ENCODE results near the gene CPXM2.

The CPXM2 gene

DNA sequence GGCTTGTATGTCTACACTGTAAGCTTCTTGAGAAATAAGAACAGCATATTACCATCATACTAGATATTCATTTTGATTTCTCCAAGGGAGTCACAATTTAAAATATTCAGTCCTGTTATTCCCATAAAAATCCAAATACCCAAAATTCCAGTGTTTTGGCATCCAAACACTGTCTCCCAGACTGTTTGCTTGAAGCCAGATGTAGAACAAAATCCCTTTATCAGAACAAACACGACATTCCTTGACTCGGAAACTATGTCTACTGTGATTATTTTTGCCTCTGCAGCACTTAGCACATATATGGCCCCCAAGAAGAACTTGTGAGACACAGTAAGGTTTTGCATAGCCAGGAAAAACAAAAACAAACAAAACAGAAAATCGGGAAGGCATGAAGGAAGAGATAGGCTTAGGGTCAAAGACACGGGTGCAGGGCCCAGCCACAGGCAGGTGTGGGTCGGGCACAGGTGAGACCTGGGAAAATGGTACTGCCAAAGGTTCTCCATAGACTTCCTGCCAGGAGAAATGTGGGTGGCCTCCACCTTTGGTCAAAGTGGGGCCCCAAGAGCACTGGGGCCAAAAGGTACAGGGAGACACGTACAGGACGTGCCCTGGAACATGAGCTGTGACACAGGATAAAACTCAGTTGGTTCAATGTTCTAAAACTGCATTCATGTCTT lies 36.5 kb downstream of the CPXM2 start:
- H3K9me3 ChIP-seq (ENCODE audit: control insufficient read depth, low read depth, low read length), result no peaks in the 10 kb centered on the region
- H3K27me3 ChIP-seq (ENCODE audit: control insufficient read depth, insufficient read depth, low read length), result no peaks in the 10 kb centered on the region
- H3K9ac ChIP-seq (ENCODE audit: low read length), result no peak overlapping the region
- no peaks in the 10 kb centered on the region for H3K4me1 ChIP-seq (ENCODE audit: control insufficient read depth, low read depth, low read length)
- no peak overlapping the region for H3K27ac ChIP-seq (ENCODE audit: low read length)
- H3K4me3 ChIP-seq (ENCODE audit: low read length), result no peak overlapping the region
- no peaks in the 10 kb centered on the region for H3K36me3 ChIP-seq (ENCODE audit: control insufficient read depth, low read depth, low read length)

DNA sequence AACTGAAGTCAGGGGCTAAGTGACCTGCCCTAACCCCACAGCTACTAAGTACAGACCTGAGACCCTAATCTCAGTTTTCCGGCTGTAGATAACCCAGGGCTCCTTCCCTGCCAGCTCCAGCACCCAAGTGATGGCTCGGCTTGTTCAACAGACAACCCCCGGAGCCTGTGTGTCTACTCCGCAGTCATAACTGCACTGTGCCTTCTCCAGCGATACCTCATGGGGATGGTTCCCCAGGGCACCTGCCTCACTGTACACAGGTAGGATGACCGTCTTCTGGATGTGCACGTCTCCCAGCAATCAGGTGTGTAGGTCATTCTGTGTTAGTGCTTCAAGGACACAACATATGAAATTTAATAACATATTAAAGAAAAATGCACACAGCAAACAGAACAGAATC lies 37.1 kb downstream of the CPXM2 start:
- Histone ChIP-seq H3K9ac (ENCODE audit: low read length) (no peak overlapping the region), H3K36me3 (ENCODE audit: control insufficient read depth, low read depth, low read length) (no peaks in the 10 kb centered on the region), H3K27ac (ENCODE audit: low read length) (no peak overlapping the region), H3K9me3 (ENCODE audit: control insufficient read depth, low read depth, low read length) (no peaks in the 10 kb centered on the region), H3K4me1 (ENCODE audit: control insufficient read depth, low read depth, low read length) (no peaks in the 10 kb centered on the region), H3K27me3 (ENCODE audit: control insufficient read depth, insufficient read depth, low read length) (no peaks in the 10 kb centered on the region), H3K4me3 (ENCODE audit: low read length) (no peak overlapping the region)

DNA sequence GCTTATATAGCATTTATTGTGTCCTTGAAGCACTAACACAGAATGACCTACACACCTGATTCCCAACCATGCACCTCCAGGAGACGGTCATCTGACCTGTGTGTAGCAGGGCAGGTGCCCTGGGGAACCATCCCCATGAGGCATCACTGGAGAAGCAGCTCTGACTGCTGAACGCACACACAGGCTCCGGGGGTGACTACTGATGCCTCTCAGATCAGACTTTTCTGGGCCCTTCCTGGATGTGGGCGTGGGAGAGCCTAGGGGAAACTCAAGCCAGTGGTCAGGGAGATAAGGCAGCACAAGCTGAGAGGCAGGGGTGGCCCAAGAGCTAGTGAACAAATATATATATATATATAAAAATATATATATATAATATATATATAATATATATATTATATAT lies 37.6 kb downstream of the CPXM2 start:
- no peaks in the 10 kb centered on the region for H3K9me3 ChIP-seq (ENCODE audit: control insufficient read depth, low read depth, low read length)
- H3K4me3 ChIP-seq (ENCODE audit: low read length), result no peak overlapping the region
- no peaks in the 10 kb centered on the region for H3K4me1 ChIP-seq (ENCODE audit: control insufficient read depth, low read depth, low read length)
- no peak overlapping the region for H3K9ac ChIP-seq (ENCODE audit: low read length)
- H3K36me3 ChIP-seq (ENCODE audit: control insufficient read depth, low read depth, low read length), result no peaks in the 10 kb centered on the region
- H3K27me3 ChIP-seq (ENCODE audit: control insufficient read depth, insufficient read depth, low read length), result no peaks in the 10 kb centered on the region
- no peak overlapping the region for H3K27ac ChIP-seq (ENCODE audit: low read length)

DNA sequence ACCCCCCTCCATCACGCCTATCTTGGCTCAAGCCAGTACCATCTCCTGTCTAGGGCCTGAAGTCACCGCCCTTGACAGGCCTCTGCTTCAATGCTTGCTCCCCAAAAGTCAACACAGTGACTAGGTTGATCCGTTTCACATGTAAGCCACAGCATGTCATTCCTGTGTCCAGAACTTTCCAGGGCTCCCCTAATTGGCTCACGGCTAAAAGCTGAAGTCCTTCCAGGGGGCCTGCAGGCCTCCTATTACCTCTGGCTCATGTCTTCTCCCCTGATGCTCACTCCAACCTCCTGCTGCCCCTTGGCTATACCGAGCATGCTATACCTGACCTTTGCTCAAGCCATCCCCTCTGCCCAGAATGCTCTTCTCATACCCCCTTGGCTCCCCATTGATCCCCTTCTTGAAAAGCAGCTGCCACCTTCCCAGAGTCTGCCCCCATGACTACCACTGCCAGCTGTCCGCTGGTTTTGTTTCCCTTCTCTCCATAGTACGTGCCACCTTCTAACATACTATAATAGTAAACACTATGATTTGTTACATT lies 39.1 kb downstream of the CPXM2 start:
- Histone ChIP-seq H3K27me3 (ENCODE audit: control insufficient read depth, insufficient read depth, low read length) (no peaks in the 10 kb centered on the region), H3K36me3 (ENCODE audit: control insufficient read depth, low read depth, low read length) (no peaks in the 10 kb centered on the region), H3K4me1 (ENCODE audit: control insufficient read depth, low read depth, low read length) (no peaks in the 10 kb centered on the region), H3K9ac (ENCODE audit: low read length) (no peak overlapping the region), H3K27ac (ENCODE audit: low read length) (no peak overlapping the region), H3K9me3 (ENCODE audit: control insufficient read depth, low read depth, low read length) (no peaks in the 10 kb centered on the region), H3K4me3 (ENCODE audit: low read length) (no peak overlapping the region)

DNA sequence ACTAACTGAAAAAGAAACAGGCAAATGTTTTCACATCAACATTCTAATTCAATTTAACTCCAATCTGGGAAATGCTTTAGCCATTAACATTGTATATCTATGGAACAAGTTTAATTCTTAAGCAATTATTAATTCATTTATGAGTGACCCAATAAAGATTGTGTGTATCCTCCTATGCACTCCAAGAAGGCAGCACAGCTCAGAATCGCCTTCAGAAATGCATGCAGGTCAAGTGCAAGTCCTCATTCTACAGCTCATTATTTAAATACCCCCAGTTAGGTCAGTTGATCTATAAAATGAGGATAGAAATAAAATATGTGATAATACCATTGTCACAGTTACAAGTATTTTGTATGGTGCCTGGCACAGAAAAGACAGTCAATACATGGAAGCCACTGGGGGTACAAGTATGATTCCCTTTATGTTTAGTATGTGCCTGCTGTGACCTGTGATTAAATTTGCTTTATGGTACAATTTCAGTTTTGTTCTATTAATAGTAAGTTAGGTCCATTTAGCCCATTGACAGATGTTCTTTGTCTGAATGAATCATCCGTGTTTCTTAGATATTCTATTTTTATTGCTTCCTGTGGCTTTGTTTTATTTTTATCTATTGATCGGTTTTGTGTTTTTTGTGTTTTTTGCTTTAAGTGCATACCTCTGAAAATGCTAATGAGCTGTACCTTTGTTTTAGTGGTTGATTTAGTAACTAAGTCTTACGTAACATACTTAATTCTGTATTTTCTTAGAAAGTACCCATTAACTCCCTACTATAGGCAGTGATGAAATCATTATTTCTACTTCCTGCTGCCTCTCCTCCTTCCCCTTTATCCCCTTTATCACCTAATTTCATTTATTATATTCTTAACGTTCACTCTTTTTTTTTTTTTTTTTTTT lies 42.8 kb downstream of the CPXM2 start:
- Histone ChIP-seq H3K9me3 (ENCODE audit: control insufficient read depth, low read depth, low read length) (no peaks in the 10 kb centered on the region), H3K27me3 (ENCODE audit: control insufficient read depth, insufficient read depth, low read length) (no peaks in the 10 kb centered on the region), H3K9ac (ENCODE audit: low read length) (no peak overlapping the region), H3K4me3 (ENCODE audit: low read length) (no peak overlapping the region), H3K4me1 (ENCODE audit: control insufficient read depth, low read depth, low read length) (no peaks in the 10 kb centered on the region), H3K36me3 (ENCODE audit: control insufficient read depth, low read depth, low read length) (no peaks in the 10 kb centered on the region), H3K27ac (ENCODE audit: low read length) (no peak overlapping the region)

DNA sequence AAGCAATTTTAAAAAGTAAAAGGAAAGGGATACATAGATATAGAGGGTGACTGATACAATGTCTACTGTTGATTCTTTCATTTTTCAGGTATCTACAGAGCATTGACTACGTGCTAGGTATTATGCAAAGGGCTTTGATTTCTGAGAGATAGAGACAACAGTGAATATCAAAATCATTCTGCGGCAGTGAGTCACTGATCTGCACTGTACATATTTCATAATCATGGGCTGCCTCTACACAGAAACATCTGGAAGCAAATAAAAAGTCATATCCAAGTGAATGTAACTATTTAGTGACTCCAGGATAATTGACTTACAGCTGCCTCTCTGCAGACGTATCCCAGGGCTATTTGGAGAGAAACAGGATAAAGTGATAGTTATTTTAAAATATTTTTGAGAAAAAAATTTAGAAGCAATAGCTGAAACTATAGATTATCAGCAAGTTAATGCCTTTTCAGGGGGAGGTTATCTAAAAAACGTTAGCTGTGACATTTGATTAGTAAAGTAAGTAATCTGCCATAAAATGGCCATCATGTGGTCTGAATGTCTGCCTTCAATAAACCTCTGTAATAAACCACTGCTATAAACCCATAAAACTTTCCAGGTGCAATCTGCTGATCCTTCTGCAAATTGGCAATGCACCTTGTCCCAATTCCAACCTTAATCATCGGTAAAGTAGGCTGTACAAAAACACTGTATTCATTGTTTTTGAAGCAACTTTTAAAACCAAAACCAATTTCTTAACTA lies 43.7 kb downstream of the CPXM2 start:
- Histone ChIP-seq H3K4me1 (ENCODE audit: control insufficient read depth, low read depth, low read length) (no peaks in the 10 kb centered on the region), H3K4me3 (ENCODE audit: low read length) (no peak overlapping the region)

DNA sequence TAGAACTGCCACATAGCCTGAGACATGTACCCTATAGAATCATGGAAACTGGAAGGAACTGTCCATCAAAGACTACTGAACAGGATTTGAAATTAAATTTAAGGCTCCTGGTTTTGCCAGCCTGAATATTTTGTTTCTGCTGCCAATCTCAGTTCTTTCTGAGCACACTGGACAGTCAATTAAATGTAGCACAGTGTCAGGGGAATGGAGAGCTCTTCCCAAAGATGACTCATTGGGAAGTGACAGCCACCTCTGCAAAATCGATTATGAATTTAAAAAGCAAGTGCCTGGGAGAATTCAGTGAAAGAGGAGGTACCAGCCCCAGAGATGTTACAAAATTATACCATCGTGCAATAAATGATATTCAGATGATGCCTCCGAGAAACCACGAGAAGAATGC lies 47.8 kb downstream of the CPXM2 start:
- Histone ChIP-seq H3K4me1 (ENCODE audit: control insufficient read depth, low read depth, low read length) (peaks cover 10% of the 10 kb centered on the region), H3K36me3 (ENCODE audit: control insufficient read depth, low read depth, low read length) (no peaks in the 10 kb centered on the region), H3K27me3 (ENCODE audit: control insufficient read depth, insufficient read depth, low read length) (no peaks in the 10 kb centered on the region), H3K27ac (ENCODE audit: low read length) (no peak overlapping the region), H3K4me3 (ENCODE audit: low read length) (no peak overlapping the region), H3K9ac (ENCODE audit: low read length) (no peak overlapping the region), H3K9me3 (ENCODE audit: control insufficient read depth, low read depth, low read length) (no peaks in the 10 kb centered on the region)

More for the DNA sequence above, 43.7 kb downstream of the CPXM2 start:
- Histone ChIP-seq H3K9me3 (ENCODE audit: control insufficient read depth, low read depth, low read length) (no peaks in the 10 kb centered on the region), H3K27me3 (ENCODE audit: control insufficient read depth, insufficient read depth, low read length) (no peaks in the 10 kb centered on the region), H3K9ac (ENCODE audit: low read length) (no peak overlapping the region), H3K27ac (ENCODE audit: low read length) (no peak overlapping the region), H3K36me3 (ENCODE audit: control insufficient read depth, low read depth, low read length) (no peaks in the 10 kb centered on the region)

DNA sequence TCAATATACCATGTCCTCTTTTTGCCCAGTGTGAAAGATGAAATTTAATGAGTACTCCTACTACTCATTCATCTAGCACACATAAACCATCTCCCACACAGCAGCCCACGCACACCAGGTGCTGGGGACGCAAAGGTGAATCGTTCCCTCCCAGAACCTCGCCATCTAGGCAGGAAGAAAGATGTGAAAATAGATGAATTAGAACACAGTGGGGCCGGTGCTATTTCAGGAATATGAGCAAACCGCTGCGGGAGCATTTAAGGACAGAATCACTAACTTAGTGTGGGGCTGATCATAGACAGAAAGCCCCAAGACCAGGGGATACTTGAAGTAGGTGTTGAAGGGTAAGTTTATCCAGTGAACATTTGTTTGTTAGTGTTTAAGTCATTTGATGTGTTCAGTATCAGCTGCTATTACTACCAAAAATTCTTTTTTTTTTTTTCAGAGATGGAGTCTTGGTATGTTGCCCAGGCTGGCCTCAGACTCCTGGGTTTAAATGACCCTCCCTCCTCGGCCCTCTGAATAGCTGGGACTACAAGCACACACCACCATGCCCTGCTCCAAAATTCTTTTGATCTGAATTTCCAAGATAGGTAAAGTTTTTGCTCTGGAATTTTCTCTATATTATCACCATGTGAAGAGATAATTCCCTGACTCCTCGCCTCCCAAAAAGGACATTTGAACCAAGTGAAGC lies 48.8 kb downstream of the CPXM2 start:
- no peaks in the 10 kb centered on the region for H3K9me3 ChIP-seq (ENCODE audit: control insufficient read depth, low read depth, low read length)
- H3K36me3 ChIP-seq (ENCODE audit: control insufficient read depth, low read depth, low read length), result no peaks in the 10 kb centered on the region
- H3K4me3 ChIP-seq (ENCODE audit: low read length), result no peak overlapping the region
- H3K9ac ChIP-seq (ENCODE audit: low read length), result no peak overlapping the region
- H3K27ac ChIP-seq (ENCODE audit: low read length), result no peak overlapping the region
- peaks cover 10% of the 10 kb centered on the region for H3K4me1 ChIP-seq (ENCODE audit: control insufficient read depth, low read depth, low read length)
- H3K27me3 ChIP-seq (ENCODE audit: control insufficient read depth, insufficient read depth, low read length), result no peaks in the 10 kb centered on the region

DNA sequence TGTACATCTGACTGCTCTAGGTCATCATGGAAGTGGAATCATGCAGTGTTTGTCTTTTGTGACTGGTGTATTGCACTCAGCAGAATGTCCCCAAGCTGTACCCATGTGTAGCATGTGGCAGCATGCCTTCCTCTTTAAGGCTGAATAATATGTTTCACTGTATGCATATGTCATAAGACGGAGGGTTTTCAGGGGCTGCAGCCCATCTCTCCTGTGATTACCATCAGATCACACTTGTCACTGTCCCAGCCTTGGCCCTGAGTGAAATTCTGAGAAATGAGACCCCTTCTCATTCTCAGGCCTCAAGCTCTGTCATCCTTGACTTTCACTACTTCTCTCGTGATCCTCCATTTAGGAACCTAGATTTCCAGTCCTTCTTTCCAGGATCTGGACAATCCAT lies 50.0 kb downstream of the CPXM2 start:
- no peak overlapping the region for H3K27ac ChIP-seq (ENCODE audit: low read length)
- no peak overlapping the region for H3K4me3 ChIP-seq (ENCODE audit: low read length)
- H3K27me3 ChIP-seq (ENCODE audit: control insufficient read depth, insufficient read depth, low read length), result no peaks in the 10 kb centered on the region
- H3K9me3 ChIP-seq (ENCODE audit: control insufficient read depth, low read depth, low read length), result no peaks in the 10 kb centered on the region
- H3K36me3 ChIP-seq (ENCODE audit: control insufficient read depth, low read depth, low read length), result no peaks in the 10 kb centered on the region
- peaks cover 10% of the 10 kb centered on the region for H3K4me1 ChIP-seq (ENCODE audit: control insufficient read depth, low read depth, low read length)
- H3K9ac ChIP-seq (ENCODE audit: low read length), result no peak overlapping the region

DNA sequence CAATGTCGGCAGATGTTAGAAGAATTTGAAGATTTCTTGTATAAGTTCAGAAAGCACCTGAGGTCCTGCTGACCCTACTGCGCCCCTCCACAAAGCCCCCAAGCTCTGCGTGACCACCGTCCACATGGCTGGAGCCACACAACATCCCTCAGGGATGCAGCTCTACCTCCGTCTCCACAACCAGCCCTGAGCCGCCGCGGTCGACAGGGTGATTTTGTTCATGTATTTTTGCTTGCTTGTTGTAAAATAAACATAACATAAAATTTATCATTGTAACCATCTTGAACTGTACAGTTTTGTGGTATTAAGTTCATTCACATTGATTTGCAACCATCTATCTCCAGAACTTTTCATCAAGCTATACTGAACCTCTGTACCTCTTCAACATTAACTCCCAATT lies 50.5 kb downstream of the CPXM2 start:
- no peaks in the 10 kb centered on the region for H3K27me3 ChIP-seq (ENCODE audit: control insufficient read depth, insufficient read depth, low read length)
- H3K4me1 ChIP-seq (ENCODE audit: control insufficient read depth, low read depth, low read length), result peaks cover 10% of the 10 kb centered on the region
- no peaks in the 10 kb centered on the region for H3K36me3 ChIP-seq (ENCODE audit: control insufficient read depth, low read depth, low read length)
- H3K9me3 ChIP-seq (ENCODE audit: control insufficient read depth, low read depth, low read length), result no peaks in the 10 kb centered on the region
- no peak overlapping the region for H3K9ac ChIP-seq (ENCODE audit: low read length)
- no peak overlapping the region for H3K4me3 ChIP-seq (ENCODE audit: low read length)
- no peak overlapping the region for H3K27ac ChIP-seq (ENCODE audit: low read length)

DNA sequence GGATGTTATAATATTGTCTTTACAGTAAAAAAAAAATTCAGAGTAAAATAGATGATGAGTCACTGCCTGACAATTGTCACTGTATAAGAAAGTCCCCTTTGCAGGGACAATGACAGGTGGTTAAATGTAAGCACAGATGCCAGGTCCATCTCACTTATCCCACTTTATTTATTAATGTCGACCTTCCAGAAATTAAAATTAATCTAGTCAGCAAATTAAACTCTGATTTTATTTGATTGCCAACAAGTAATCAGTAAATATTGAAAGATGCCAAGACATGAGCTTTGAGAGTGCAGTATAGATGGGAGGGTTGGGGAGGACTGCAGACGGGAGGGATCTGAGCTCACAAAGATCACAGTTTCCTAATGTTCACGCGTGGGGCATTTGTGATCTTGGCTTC lies 50.9 kb downstream of the CPXM2 start:
- Histone ChIP-seq H3K27ac (ENCODE audit: low read length) (no peak overlapping the region), H3K4me1 (ENCODE audit: control insufficient read depth, low read depth, low read length) (peaks cover 10% of the 10 kb centered on the region), H3K9me3 (ENCODE audit: control insufficient read depth, low read depth, low read length) (no peaks in the 10 kb centered on the region), H3K9ac (ENCODE audit: low read length) (no peak overlapping the region), H3K36me3 (ENCODE audit: control insufficient read depth, low read depth, low read length) (no peaks in the 10 kb centered on the region), H3K27me3 (ENCODE audit: control insufficient read depth, insufficient read depth, low read length) (no peaks in the 10 kb centered on the region), H3K4me3 (ENCODE audit: low read length) (no peak overlapping the region)
